GM12878 (cell line): ENCODE measurements around the gene NHS. TPM values are rescaled to one million over a fixed set of nuclear protein-coding genes. Genes with fewer than 3 reads are reported as not detected.

Experiments used
- ATAC-seq: fragments of 200-7000 bp; cut with Tn5 transposase; 3 replicates; pipeline ENCODE4 v1.9.1; 2020; ENCODE audit warnings: mild to moderate bottlenecking, moderate library complexity
- BruUV-seq: library from RNA; stranded (reverse); fragments of 400-500 nt; replicated peaks from 2 replicates; lab custom pipeline; 2021; lab: Mats Ljungman, UMichigan
- CTCF ChIA-PET: fragments of 300-600 bp; sonication (Branson Sonifier 250); formaldehyde crosslinking; extraction: SDS; loops from one replicate; lab custom pipeline; 2021; ENCODE audit warnings: inconsistent platforms; lab: Yijun Ruan, JAX
- POLR2A ChIA-PET: fragments of 350-600 bp; formaldehyde crosslinking; extraction: SDS; loops from one replicate; lab custom pipeline; 2021; ENCODE audit warnings: inconsistent platforms; lab: Charles Lee
- RAD21 ChIA-PET: fragments of 300-600 bp; sonication (Branson Sonifier 250); formaldehyde crosslinking; loops from one replicate; lab custom pipeline; 2023; ENCODE audit warnings: antibody characterized with exemption; ENCODE audit not compliant: unreplicated experiment; lab: Charles Lee
- SMC1A ChIA-PET: fragments of 300-600 bp; sonication (Branson Sonifier 250); formaldehyde crosslinking; loops from one replicate; lab custom pipeline; 2023; ENCODE audit not compliant: unreplicated experiment, uncharacterized antibody; lab: Charles Lee
- DNase-seq: peaks from one replicate; pipeline ENCODE4 v3.0.0-alpha.2; 2011; ENCODE audit warnings: low read depth, low spot score
- FAIRE-seq: peaks from 3 replicates; lab custom pipeline; 2011; peaks lifted over from hg19 to GRCh38; lab: Jason Lieb, UNC
- H2AFZ ChIP-seq: 2 replicates; pipeline ENCODE4 v1.6.0; 2011; ENCODE audit warnings: low read depth, low read length, control low read depth; ENCODE audit not compliant: control insufficient read depth
- H3K27ac ChIP-seq: 2 replicates; pipeline ENCODE4 v1.5.1; 2011; ENCODE audit warnings: control low read depth; ENCODE audit not compliant: control insufficient read depth, insufficient read depth
- H3K27me3 ChIP-seq, 2 experiments: replicated peaks in 1 of 2; 2 replicates each; pipeline versions ENCODE4 v1.6.0 to v1.6.1; 2011; ENCODE audit warnings: low read length in 1 of 2; ENCODE audit not compliant: control insufficient read depth in 2 of 2, insufficient read depth in 2 of 2
- H3K36me3 ChIP-seq, 2 experiments: 2 replicates each; pipeline ENCODE4 v1.5.1; 2011; ENCODE audit warnings: low read length in 1 of 2; ENCODE audit not compliant: control insufficient read depth in 2 of 2, insufficient read depth in 2 of 2
- H3K4me1 ChIP-seq: 2 replicates; pipeline ENCODE4 v1.6.1; 2011; ENCODE audit warnings: mild to moderate bottlenecking, low read length, moderate library complexity, mixed read lengths; ENCODE audit not compliant: control insufficient read depth, insufficient read depth
- H3K4me2 ChIP-seq: 2 replicates; pipeline ENCODE4 v1.6.0; 2011; ENCODE audit warnings: control low read depth; ENCODE audit not compliant: control insufficient read depth, insufficient read depth
- H3K4me3 ChIP-seq: fragments of 200-600 bp; sonication (generic); 2 replicates; pipeline ENCODE4 v1.5.1; 2016
- H3K79me2 ChIP-seq: 2 replicates; pipeline ENCODE4 v1.6.0; 2011; ENCODE audit warnings: low read length; ENCODE audit not compliant: control insufficient read depth, insufficient read depth
- H3K9ac ChIP-seq: 2 replicates; pipeline ENCODE4 v1.8.0; 2011; ENCODE audit warnings: low read length, control low read depth, mixed read lengths; ENCODE audit not compliant: control insufficient read depth, insufficient read depth
- H3K9me3 ChIP-seq: replicated peaks from 3 replicates; pipeline ENCODE4 v1.5.1; 2011; ENCODE audit warnings: mild to moderate bottlenecking, low read length; ENCODE audit not compliant: control insufficient read depth, insufficient read depth
- H4K20me1 ChIP-seq: 2 replicates; pipeline ENCODE4 v1.6.0; 2011; ENCODE audit not compliant: control insufficient read depth, insufficient read depth
- BCL3 ChIP-seq: IDR thresholded peaks from 2 replicates; pipeline ENCODE4 v1.6.1; 2011; ENCODE audit warnings: borderline replicate concordance, low read depth, mild to moderate bottlenecking, moderate library complexity, low read length; ENCODE audit not compliant: insufficient read depth, poor library complexity, severe bottlenecking
- CBX5 ChIP-seq: sonication (generic); IDR thresholded peaks from 2 replicates; pipeline ENCODE4 v1.6.1; 2016; ENCODE audit warnings: low read depth, moderate library complexity, mild to moderate bottlenecking, inconsistent platforms
- CUX1 ChIP-seq: IDR thresholded peaks from 2 replicates; pipeline ENCODE4 v1.6.1; 2012; ENCODE audit warnings: improper control_type of control experiment, low read depth, low read length; ENCODE audit not compliant: insufficient replicate concordance
- ETV6 ChIP-seq, 2 experiments: fragments of 450-650 bp in 1 of 2; IDR thresholded peaks in 1 of 2; conservative IDR thresholded peaks in 1 of 2; 2 replicates each; pipeline ENCODE4 v1.6.1; 2014; ENCODE audit warnings: antibody characterized with exemption in 1 of 2, borderline replicate concordance in 1 of 2, low read depth in 1 of 2, mild to moderate bottlenecking in 1 of 2, moderate library complexity in 1 of 2
- MTA2 ChIP-seq: fragments of 450-650 bp; IDR thresholded peaks from 2 replicates; pipeline ENCODE4 v1.6.1; 2016; ENCODE audit warnings: low read depth, mild to moderate bottlenecking, moderate library complexity
- MYC ChIP-seq: IDR thresholded peaks from 2 replicates; pipeline ENCODE4 v1.6.1; 2011; ENCODE audit warnings: mild to moderate bottlenecking, low read length, moderate library complexity, inconsistent platforms; ENCODE audit not compliant: insufficient read depth, insufficient replicate concordance, insufficient read length, severe bottlenecking
- ZNF207 ChIP-seq: fragments of 450-650 bp; IDR thresholded peaks from 2 replicates; pipeline ENCODE4 v1.6.1; 2014; ENCODE audit warnings: antibody characterized with exemption, mild to moderate bottlenecking, borderline replicate concordance
- WGBS: methylation state at CpG from one replicate; pipeline ENCODE4 v1.1.6; 2016; ENCODE audit warnings: low lambda C conversion rate; ENCODE audit not compliant: insufficient replicate concordance, insufficient coverage; ENCODE audit errors: missing lambda C conversion rate; 5-methylcytosine and 5-hydroxymethylcytosine counted together
- in situ Hi-C: fragments of 300-500 bp; cut with MboI; formaldehyde crosslinking; loops from 9 replicates; pipeline ENCODE4 v1.14.3; 2018; ENCODE audit warnings: mixed read lengths
- intact Hi-C: fragments of 100-400 bp; cut with micrococcal nuclease; formaldehyde crosslinking; loops from one replicate; pipeline ENCODE4 v1.14.2; 2022; ENCODE audit not compliant: unreplicated experiment
- polyA plus RNA-seq, 11 experiments: library from polyadenylated mRNA; depleted of rRNA in 4 of 11; unstranded in 6 of 11; stranded (reverse) in 5 of 11; fragments of >200 nt; fragmentation: Nextera tagmentation in 4 of 11; fragmentation: Illumina TruSeq in 1 of 11; extraction: Ambion mirVana in 4 of 11; extraction: Trizol in 1 of 11; gene quantifications; 1 replicate in 1 of 11; 2 replicates in 10 of 11; pipeline versions ENCODE4 v1.2.1 to v1.2.3, GENCODE V29; 2011 to 2016; ENCODE audit warnings: inconsistent platforms in 2 of 11, missing spikeins in 2 of 11, low read depth in 1 of 11
- total RNA-seq, 4 experiments: library from RNA; depleted of rRNA in 3 of 4; stranded (reverse); fragments of >200 nt in 3 of 4; fragmentation: Illumina TruSeq in 1 of 4; extraction: Trizol in 1 of 4; gene quantifications; 2 replicates each; pipeline versions ENCODE4 v1.2.1 to v1.2.3, GENCODE V29; 2013 to 2021
- TF ChIP-seq, protein P1 (sequence below): fragments of 450-650 bp; IDR thresholded peaks from 2 replicates; pipeline ENCODE4 v1.6.1; 2016; ENCODE audit warnings: mild to moderate bottlenecking, moderate library complexity, borderline replicate concordance

The NHS gene
- total and polyA plus RNA-seq, 10 of the 15 experiments (the other 5 are each of a cell fraction or from before 2014, with no cell fraction given): under 0.01 to 0.07 (median 0.03) TPM; not detected in 7

DNA sequence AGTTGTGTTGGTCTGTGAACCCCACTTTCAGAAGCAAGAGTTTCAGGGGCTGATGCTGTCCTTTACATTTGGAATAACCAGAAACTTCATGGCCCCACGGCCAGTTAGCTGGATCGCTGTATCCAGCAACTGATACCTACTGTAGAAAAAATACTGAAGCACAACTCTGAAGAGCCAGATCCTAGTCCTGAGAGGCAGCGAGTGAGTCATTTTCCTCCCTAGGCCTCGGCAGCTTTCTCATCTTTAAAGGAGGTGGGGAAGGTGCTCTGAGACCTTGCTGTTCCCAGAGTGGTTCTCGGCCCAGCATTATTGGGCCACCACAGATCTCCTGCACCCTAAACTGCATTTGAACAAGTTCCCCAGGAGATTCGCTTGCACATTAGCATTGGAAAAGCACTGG, 63.2 kb downstream of the NHS start:
- intact Hi-C loops: no loop called here
- WGBS: 46% methylated on average over 6 of the region's 6 CpGs
- no peaks in the 10 kb centered on the region for H4K20me1 ChIP-seq
- in situ Hi-C loops: no loop called here
- H2AFZ ChIP-seq: no peak overlapping the region
- H3K36me3 ChIP-seq: no peaks in the 10 kb centered on the region
- SMC1A ChIA-PET: no interaction called here
- H3K4me1 ChIP-seq: no peaks in the 10 kb centered on the region
- H3K4me3 ChIP-seq: no peak overlapping the region
- ATAC-seq: no peak
- H3K4me2 ChIP-seq: no peak overlapping the region
- POLR2A ChIA-PET: no interaction called here
- CTCF ChIA-PET: no interaction called here
- H3K27ac ChIP-seq: no peak overlapping the region
- H3K79me2 ChIP-seq: no peaks in the 10 kb centered on the region
- H3K9me3 ChIP-seq: no peaks in the 10 kb centered on the region
- no peak for FAIRE-seq
- RAD21 ChIA-PET: no interaction called here
- no peak overlapping the region for H3K9ac ChIP-seq
- DNase-seq: no peak
- no TSS peak for BruUV-seq
- no peak for TF ChIP-seq CBX5
- TF ChIP-seq BCL3: no peak
- no peak for TF ChIP-seq CUX1
- no peak for TF ChIP-seq MTA2
- TF ChIP-seq ZNF207: no peak
- TF ChIP-seq MYC: no peak
- no peak for TF ChIP-seq ETV6 (conservative IDR thresholded peaks at IDR 0.05 in 1 of 2, IDR thresholded peaks at IDR 0.05 in 1 of 2; ENCODE audit: borderline replicate concordance in 1 of 2, low read depth in 1 of 2)
- TF ChIP-seq, protein P1, sequence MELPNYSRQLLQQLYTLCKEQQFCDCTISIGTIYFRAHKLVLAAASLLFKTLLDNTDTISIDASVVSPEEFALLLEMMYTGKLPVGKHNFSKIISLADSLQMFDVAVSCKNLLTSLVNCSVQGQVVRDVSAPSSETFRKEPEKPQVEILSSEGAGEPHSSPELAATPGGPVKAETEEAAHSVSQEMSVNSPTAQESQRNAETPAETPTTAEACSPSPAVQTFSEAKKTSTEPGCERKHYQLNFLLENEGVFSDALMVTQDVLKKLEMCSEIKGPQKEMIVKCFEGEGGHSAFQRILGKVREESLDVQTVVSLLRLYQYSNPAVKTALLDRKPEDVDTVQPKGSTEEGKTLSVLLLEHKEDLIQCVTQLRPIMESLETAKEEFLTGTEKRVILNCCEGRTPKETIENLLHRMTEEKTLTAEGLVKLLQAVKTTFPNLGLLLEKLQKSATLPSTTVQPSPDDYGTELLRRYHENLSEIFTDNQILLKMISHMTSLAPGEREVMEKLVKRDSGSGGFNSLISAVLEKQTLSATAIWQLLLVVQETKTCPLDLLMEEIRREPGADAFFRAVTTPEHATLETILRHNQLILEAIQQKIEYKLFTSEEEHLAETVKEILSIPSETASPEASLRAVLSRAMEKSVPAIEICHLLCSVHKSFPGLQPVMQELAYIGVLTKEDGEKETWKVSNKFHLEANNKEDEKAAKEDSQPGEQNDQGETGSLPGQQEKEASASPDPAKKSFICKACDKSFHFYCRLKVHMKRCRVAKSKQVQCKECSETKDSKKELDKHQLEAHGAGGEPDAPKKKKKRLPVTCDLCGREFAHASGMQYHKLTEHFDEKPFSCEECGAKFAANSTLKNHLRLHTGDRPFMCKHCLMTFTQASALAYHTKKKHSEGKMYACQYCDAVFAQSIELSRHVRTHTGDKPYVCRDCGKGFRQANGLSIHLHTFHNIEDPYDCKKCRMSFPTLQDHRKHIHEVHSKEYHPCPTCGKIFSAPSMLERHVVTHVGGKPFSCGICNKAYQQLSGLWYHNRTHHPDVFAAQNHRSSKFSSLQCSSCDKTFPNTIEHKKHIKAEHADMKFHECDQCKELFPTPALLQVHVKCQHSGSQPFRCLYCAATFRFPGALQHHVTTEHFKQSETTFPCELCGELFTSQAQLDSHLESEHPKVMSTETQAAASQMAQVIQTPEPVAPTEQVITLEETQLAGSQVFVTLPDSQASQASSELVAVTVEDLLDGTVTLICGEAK: no peak
- H3K27me3 ChIP-seq: no peaks in the 10 kb centered on the region
